DND-41 (cell line): Measurements from ENCODE around the gene SPRED1.

ENCODE experiments used
- ATAC-seq: fragments of 200-7000 bp; cut with Tn5 transposase; 3 replicates; pipeline ENCODE4 v1.9.1; 2021; ENCODE audit warnings: low read depth; ENCODE audit not compliant: insufficient read depth
- DNase-seq: peaks from one replicate; pipeline ENCODE4 v3.0.0-alpha.2; 2020
- H2AFZ ChIP-seq: 2 replicates; pipeline ENCODE4 v1.6.0; 2012; ENCODE audit warnings: low read depth, low read length
- H3K27ac ChIP-seq: 2 replicates; pipeline ENCODE4 v1.5.1; 2012; ENCODE audit warnings: low read length, inconsistent platforms
- H3K27me3 ChIP-seq: fragments of 200-600 bp; sonication (generic); 2 replicates; pipeline ENCODE4 v1.6.0; 2012; ENCODE audit warnings: low read length, mild to moderate bottlenecking, inconsistent platforms; ENCODE audit not compliant: insufficient read depth, poor library complexity
- H3K36me3 ChIP-seq: 2 replicates; pipeline ENCODE4 v1.5.1; 2012; ENCODE audit warnings: low read length, inconsistent platforms; ENCODE audit not compliant: insufficient read depth
- H3K4me1 ChIP-seq: 2 replicates; pipeline ENCODE4 v1.5.1; 2012; ENCODE audit warnings: mild to moderate bottlenecking, low read length; ENCODE audit not compliant: insufficient read depth
- H3K4me2 ChIP-seq: 2 replicates; pipeline ENCODE4 v1.6.0; 2012; ENCODE audit warnings: mild to moderate bottlenecking, moderate library complexity, low read length, inconsistent platforms; ENCODE audit not compliant: insufficient read depth
- H3K4me3 ChIP-seq, 2 experiments: fragments of 200-600 bp in 1 of 2; shearing (Covaris generic) in 1 of 2; 2 replicates each; pipeline ENCODE4 v1.5.1; 2012 to 2016; ENCODE audit warnings: inconsistent platforms in 2 of 2, low read length in 2 of 2, mild to moderate bottlenecking in 2 of 2, low read depth in 1 of 2, moderate library complexity in 1 of 2
- H3K79me2 ChIP-seq: 2 replicates; pipeline ENCODE4 v1.6.0; 2012; ENCODE audit warnings: low read length, inconsistent platforms; ENCODE audit not compliant: insufficient read depth
- H3K9ac ChIP-seq: 2 replicates; pipeline ENCODE4 v1.6.0; 2012; ENCODE audit warnings: low read depth, mild to moderate bottlenecking, inconsistent platforms, low read length, moderate library complexity
- H3K9me3 ChIP-seq: 2 replicates; pipeline ENCODE4 v1.5.1; 2012; ENCODE audit warnings: low read length, moderate library complexity, mild to moderate bottlenecking, inconsistent platforms; ENCODE audit not compliant: insufficient read depth, severe bottlenecking
- H4K20me1 ChIP-seq: 2 replicates; pipeline ENCODE4 v1.6.0; 2012; ENCODE audit warnings: low read length; ENCODE audit not compliant: insufficient read depth
- CTCF ChIP-seq: IDR thresholded peaks from 2 replicates; pipeline ENCODE4 v1.5.1; 2012; ENCODE audit warnings: borderline replicate concordance, low read length, moderate library complexity, mild to moderate bottlenecking; ENCODE audit not compliant: poor library complexity, severe bottlenecking; ENCODE audit errors: extremely low read depth
- EZH2 ChIP-seq: IDR thresholded peaks from 3 replicates; pipeline ENCODE4 v1.6.1; 2012; ENCODE audit warnings: borderline replicate concordance, low read depth, mild to moderate bottlenecking, moderate library complexity, low read length, inconsistent platforms; ENCODE audit not compliant: severe bottlenecking

The SPRED1 gene

GRCh38 chr15:38312190-38312589 is 59.6 kb downstream of the SPRED1 start:
- H3K9me3 ChIP-seq = no peaks in the 10 kb centered on the region
- no peak overlapping the region for H3K4me2 ChIP-seq
- DNase-seq = no peak
- H3K4me3 ChIP-seq = no peak overlapping the region
- ATAC-seq = no peak
- TF ChIP-seq EZH2 = no peak
- no peak for TF ChIP-seq CTCF
- no peak overlapping the region for H3K27ac ChIP-seq
- no peaks in the 10 kb centered on the region for H3K79me2 ChIP-seq
- H3K27me3 ChIP-seq = no peaks in the 10 kb centered on the region
- no peak overlapping the region for H2AFZ ChIP-seq
- H3K36me3 ChIP-seq = no peaks in the 10 kb centered on the region
- peaks cover 13% of the 10 kb centered on the region; the same call in 1 of the 2 replicates for H3K4me1 ChIP-seq
- no peak overlapping the region for H3K9ac ChIP-seq
- H4K20me1 ChIP-seq = no peaks in the 10 kb centered on the region

DNA sequence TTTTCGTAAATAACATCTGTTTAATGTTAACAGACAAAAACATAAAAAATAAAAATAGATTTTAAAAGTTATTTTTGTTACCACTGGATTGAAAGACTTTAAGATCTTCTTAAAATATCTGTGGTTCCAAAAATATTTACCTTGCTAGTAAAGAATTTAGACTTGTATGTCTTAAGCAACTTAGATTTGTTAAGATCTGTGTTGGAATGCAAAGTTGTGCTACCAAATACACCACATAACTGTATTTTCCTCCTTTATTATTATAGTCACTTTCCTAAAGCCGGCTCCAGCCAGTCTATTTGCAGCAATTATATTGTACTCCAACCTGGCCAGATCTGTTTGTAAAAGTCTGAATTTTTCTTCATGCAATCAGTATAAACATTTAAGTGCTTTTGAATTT is 63.7 kb downstream of the SPRED1 start:
- Histone ChIP-seq H2AFZ (no peak overlapping the region), H4K20me1 (no peaks in the 10 kb centered on the region), H3K9me3 (no peaks in the 10 kb centered on the region), H3K36me3 (no peaks in the 10 kb centered on the region), H3K79me2 (no peaks in the 10 kb centered on the region), H3K27me3 (no peaks in the 10 kb centered on the region), H3K9ac (no peak overlapping the region), H3K4me2 (no peak overlapping the region), H3K27ac (no peak overlapping the region), H3K4me1 (no peaks in the 10 kb centered on the region), H3K4me3 (no peak overlapping the region)
- TF ChIP-seq EZH2 (no peak), CTCF (no peak)
- ATAC-seq = no peak
- DNase-seq = no peak

GRCh38 chr15:38320181-38320580 is 67.5 kb downstream of the SPRED1 start:
- no peaks in the 10 kb centered on the region for H3K4me1 ChIP-seq
- H4K20me1 ChIP-seq = no peaks in the 10 kb centered on the region
- no peak overlapping the region for H3K9ac ChIP-seq
- H3K27ac ChIP-seq = no peak overlapping the region
- no peaks in the 10 kb centered on the region for H3K36me3 ChIP-seq
- ATAC-seq (no peak), DNase-seq (no peak)
- no peak for TF ChIP-seq EZH2
- TF ChIP-seq CTCF = no peak
- H3K4me2 ChIP-seq = no peak overlapping the region
- no peaks in the 10 kb centered on the region for H3K27me3 ChIP-seq
- no peak overlapping the region for H3K4me3 ChIP-seq
- no peaks in the 10 kb centered on the region for H3K9me3 ChIP-seq
- H2AFZ ChIP-seq = no peak overlapping the region
- H3K79me2 ChIP-seq = no peaks in the 10 kb centered on the region

GRCh38 chr15:38320866-38321265 is 68.2 kb downstream of the SPRED1 start:
- no peaks in the 10 kb centered on the region for H4K20me1 ChIP-seq
- no peak overlapping the region for H2AFZ ChIP-seq
- H3K79me2 ChIP-seq = no peaks in the 10 kb centered on the region
- no peaks in the 10 kb centered on the region for H3K36me3 ChIP-seq
- DNase-seq (no peak), ATAC-seq (no peak)
- no peaks in the 10 kb centered on the region for H3K4me1 ChIP-seq
- no peak overlapping the region for H3K9ac ChIP-seq
- H3K4me3 ChIP-seq = no peak overlapping the region
- no peaks in the 10 kb centered on the region for H3K9me3 ChIP-seq
- TF ChIP-seq CTCF (no peak), EZH2 (no peak)
- H3K27ac ChIP-seq = no peak overlapping the region
- no peak overlapping the region for H3K4me2 ChIP-seq
- H3K27me3 ChIP-seq = no peaks in the 10 kb centered on the region
